DND-41 (cell line): ENCODE data around the gene GDPD4.

Experiments used
- EZH2 ChIP-seq: IDR thresholded peaks from 3 replicates; pipeline ENCODE4 v1.6.1; 2012; ENCODE audit warnings: borderline replicate concordance, low read depth, mild to moderate bottlenecking, moderate library complexity, low read length, inconsistent platforms; ENCODE audit not compliant: severe bottlenecking
- TF ChIP-seq, protein P1 (sequence below): IDR thresholded peaks from 2 replicates; pipeline ENCODE4 v1.5.1; 2012; ENCODE audit warnings: borderline replicate concordance, low read length, moderate library complexity, mild to moderate bottlenecking; ENCODE audit not compliant: poor library complexity, severe bottlenecking; ENCODE audit errors: extremely low read depth

DNA sequence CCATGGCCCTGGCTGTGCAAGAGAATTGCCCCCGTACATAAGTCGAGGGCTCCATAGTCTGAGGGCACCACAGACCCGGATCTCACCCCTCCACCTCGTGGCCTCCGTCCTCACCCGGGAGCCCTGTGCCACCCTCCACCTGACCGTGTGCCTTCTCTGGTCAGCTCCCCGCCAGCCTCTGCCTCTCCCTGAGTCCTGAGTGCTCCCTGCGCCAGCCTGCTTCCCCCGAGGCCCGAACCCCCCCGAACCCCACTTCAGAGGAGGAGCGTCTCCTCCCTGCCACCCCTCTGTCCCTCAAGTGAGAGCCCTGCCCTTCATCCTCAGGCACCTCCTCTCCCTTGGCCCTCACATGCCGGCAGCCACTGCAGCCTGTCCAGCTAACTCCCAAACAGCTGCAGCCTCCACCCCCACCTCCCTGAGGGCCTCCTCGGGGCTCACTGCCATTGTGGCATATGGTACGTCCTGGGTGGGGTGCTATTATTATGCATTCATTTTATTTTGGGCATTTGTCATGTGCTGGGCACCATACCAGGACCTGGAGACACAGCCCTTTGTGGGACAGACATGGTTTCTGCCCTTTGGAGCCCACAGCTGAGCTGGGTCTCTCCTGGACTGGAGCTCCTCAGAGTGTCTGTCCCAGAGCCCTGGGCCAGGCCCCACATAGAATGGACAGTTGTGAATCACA lies 106.3 kb downstream of the GDPD4 start:
- TF ChIP-seq, protein P1, sequence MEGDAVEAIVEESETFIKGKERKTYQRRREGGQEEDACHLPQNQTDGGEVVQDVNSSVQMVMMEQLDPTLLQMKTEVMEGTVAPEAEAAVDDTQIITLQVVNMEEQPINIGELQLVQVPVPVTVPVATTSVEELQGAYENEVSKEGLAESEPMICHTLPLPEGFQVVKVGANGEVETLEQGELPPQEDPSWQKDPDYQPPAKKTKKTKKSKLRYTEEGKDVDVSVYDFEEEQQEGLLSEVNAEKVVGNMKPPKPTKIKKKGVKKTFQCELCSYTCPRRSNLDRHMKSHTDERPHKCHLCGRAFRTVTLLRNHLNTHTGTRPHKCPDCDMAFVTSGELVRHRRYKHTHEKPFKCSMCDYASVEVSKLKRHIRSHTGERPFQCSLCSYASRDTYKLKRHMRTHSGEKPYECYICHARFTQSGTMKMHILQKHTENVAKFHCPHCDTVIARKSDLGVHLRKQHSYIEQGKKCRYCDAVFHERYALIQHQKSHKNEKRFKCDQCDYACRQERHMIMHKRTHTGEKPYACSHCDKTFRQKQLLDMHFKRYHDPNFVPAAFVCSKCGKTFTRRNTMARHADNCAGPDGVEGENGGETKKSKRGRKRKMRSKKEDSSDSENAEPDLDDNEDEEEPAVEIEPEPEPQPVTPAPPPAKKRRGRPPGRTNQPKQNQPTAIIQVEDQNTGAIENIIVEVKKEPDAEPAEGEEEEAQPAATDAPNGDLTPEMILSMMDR = no peak
- TF ChIP-seq EZH2 = no peak
